VCaP (cell line): Measurements from ENCODE around the gene NAV2.

Source experiments
- H3K27ac ChIP-seq: fragments of 450-650 bp; 2 replicates; pipeline ENCODE4 v1.5.1; 2017
- CTCF ChIP-seq: fragments of 450-650 bp; conservative IDR thresholded peaks from 2 replicates; pipeline ENCODE4 v1.5.1; 2017; ENCODE audit warnings: mild to moderate bottlenecking, moderate library complexity

The NAV2 gene

GRCh38 chr11:19746086-19746485 is 33.4 kb downstream of the NAV2 start:
- no peak for TF ChIP-seq CTCF
- H3K27ac ChIP-seq: no peak overlapping the region

GRCh38 chr11:19747634-19748033 is 35.0 kb downstream of the NAV2 start:
- no peak overlapping the region for H3K27ac ChIP-seq
- no peak for TF ChIP-seq CTCF

- TF ChIP-seq CTCF: no peak
- H3K27ac ChIP-seq: no peak overlapping the region
Measured at GRCh38 chr11:19751055-19751454, 38.4 kb downstream of the NAV2 start.

- no peak for TF ChIP-seq CTCF
- no peak overlapping the region for H3K27ac ChIP-seq
Measured at GRCh38 chr11:19753451-19754106, 40.9 kb downstream of the NAV2 start.

GRCh38 chr11:19756675-19757475 is 44.2 kb downstream of the NAV2 start:
- no peak overlapping the region for H3K27ac ChIP-seq
- no peak for TF ChIP-seq CTCF

GRCh38 chr11:19759389-19759788 is 46.8 kb downstream of the NAV2 start:
- H3K27ac ChIP-seq: no peak overlapping the region
- no peak for TF ChIP-seq CTCF

GRCh38 chr11:19762266-19762665 is 49.6 kb downstream of the NAV2 start:
- H3K27ac ChIP-seq: no peak overlapping the region
- TF ChIP-seq CTCF: no peak
